GM18907 (cell line): ENCODE results near the gene CCL2.

ENCODE experiments used
- ATAC-seq: cut with Tn5 transposase; IDR thresholded peaks from one replicate; pipeline ENCODE4 v1.9.1; 2021; ENCODE audit warnings: mild to moderate bottlenecking, moderate library complexity; ENCODE audit not compliant: unreplicated experiment

CCL2 gene

DNA sequence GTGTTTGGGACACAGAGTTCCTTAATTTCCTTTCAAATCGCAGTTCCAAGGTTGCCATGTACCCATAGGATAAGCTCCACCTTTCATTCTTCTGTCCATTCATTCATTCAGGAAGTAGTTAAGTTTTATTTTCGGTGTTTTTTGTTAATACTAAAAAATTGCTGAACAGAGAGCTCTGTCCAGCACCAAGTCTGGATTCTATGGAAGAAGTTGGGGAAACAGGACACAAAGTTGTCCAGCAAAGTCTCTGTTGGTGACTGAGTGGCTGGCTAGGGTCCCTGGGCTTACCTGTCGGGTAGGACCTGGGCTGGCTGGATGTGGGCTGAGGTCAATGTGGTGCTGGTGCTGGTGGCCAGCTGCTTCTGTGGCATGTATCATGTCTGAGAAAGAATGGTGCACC is 17.6 kb upstream of the CCL2 start:
- no peak for ATAC-seq

GRCh38 chr17:34241062-34241461 is 14.0 kb upstream of the CCL2 start:
- ATAC-seq = no peak

DNA sequence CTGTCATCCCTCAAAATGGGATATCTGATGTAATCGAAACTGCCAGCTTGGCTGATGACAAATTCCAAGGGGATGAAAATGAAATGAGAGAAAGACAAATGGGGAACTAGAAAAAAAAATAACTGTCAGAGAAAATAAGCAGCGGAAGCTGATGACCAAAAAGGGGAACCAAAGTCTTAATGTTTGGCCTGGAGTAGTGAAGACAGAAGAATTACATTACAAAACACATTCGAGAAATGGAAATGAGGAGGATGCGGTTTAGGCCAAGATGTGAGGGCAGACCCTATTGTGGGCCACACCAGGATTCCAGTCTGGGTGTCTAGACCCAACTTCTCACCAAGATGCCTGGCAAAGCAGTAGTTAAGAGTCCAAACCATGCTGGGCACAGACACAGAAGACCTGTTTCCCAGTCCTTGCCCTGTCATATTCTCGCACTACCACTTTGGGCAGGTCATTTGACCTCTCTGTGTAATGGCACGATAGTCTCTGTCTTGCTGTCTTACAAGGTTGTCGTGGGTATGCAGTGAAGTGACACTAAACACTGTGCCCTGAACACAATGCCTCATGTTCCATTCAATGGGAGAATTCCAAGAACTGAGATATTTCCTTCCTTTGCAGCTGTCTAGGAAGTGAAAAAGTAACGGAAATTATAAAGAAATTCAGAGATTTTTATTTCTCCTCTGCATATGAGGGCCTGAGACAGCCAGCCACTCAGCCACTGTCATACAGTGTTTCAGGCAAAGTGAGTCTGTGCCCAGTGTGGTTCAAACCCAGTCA is 12.3 kb upstream of the CCL2 start:
- ATAC-seq = no peak

GRCh38 chr17:34243364-34244320 is 11.4 kb upstream of the CCL2 start:
- ATAC-seq = no peak

- no peak for ATAC-seq
Observed at GRCh38 chr17:34245351-34245905, 9.7 kb upstream of the CCL2 start.

DNA sequence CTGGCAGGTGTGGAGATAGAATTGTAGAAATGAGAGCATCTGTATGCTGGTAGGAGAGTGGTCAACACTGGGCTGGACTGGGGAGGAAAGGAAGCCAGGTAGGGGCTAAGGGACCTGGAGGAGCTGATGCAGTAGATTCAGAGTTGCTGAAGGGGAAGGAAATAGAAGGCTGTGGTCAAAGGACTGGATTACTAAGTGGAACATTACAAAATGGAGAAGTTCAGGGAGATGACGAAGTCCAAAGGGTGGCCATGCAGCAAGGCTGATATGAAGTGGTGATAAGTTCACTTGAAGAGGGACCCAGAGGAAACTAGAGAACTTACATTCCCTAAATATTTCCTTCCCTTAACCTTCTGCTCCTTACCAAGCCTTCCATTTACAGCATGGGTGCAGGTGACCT is 8.6 kb upstream of the CCL2 start:
- no peak for ATAC-seq

GRCh38 chr17:34246881-34247280 is 8.2 kb upstream of the CCL2 start:
- ATAC-seq = no peak

DNA sequence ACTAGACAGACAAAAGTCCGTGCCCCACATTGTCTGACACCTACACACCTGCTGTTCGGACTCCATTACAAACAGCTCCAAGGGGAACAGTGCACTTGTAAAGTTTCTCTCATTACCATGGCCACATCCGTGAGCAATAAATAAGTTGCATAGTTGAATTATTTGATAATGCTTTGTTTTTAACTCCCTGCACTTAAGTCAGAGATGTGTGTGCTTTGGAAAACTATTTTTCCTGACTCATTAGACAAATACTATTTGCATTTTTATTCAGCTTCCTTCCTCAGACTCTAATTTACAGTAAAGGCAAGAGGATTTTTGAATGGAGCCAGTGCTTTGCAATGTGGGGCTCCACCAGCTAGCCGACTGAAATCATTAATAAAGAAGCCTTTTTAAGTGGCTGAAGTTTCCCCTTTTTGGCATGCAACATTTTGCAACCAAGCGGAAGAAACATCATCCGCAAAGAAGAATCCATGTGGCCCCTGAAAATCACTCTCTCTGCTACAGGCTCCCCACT is 6.5 kb upstream of the CCL2 start:
- no peak for ATAC-seq

- no peak for ATAC-seq
Observed at GRCh38 chr17:34249061-34249460, 6.0 kb upstream of the CCL2 start.

GRCh38 chr17:34249478-34249877 is 5.6 kb upstream of the CCL2 start:
- ATAC-seq = no peak

- no peak for ATAC-seq
Observed at GRCh38 chr17:34251186-34251585, 3.9 kb upstream of the CCL2 start.

GRCh38 chr17:34252095-34252443 is 3.0 kb upstream of the CCL2 start:
- ATAC-seq = no peak

GRCh38 chr17:34252444-34253138 is 2.5 kb upstream of the CCL2 start:
- ATAC-seq = no peak

DNA sequence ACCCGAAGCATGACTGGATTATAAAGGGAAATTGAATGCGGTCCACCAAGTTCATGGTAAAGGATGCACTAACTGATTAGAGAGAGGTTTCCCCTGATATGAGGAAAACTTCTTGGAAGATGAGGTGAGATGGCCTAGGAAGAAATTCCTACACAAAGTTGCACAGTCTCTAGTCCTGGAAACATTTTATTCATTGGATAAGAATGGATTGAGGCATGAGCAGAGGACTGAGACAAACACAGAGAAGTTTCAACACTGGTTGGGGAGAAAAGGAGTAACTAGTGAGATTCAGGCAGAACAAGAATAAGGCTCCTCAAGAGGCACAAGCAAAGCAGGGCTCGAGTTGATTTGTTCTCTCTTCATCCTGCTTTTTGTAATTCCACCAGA is 2.0 kb upstream of the CCL2 start:
- ATAC-seq = no peak

GRCh38 chr17:34254146-34254545 is 939 bp upstream of the CCL2 start:
- no peak for ATAC-seq

- no peak for ATAC-seq
Observed at GRCh38 chr17:34255381-34255732, 272 bp downstream of the CCL2 start.

- ATAC-seq = no peak
Observed at GRCh38 chr17:34255841-34256240, 756 bp downstream of the CCL2 start.

DNA sequence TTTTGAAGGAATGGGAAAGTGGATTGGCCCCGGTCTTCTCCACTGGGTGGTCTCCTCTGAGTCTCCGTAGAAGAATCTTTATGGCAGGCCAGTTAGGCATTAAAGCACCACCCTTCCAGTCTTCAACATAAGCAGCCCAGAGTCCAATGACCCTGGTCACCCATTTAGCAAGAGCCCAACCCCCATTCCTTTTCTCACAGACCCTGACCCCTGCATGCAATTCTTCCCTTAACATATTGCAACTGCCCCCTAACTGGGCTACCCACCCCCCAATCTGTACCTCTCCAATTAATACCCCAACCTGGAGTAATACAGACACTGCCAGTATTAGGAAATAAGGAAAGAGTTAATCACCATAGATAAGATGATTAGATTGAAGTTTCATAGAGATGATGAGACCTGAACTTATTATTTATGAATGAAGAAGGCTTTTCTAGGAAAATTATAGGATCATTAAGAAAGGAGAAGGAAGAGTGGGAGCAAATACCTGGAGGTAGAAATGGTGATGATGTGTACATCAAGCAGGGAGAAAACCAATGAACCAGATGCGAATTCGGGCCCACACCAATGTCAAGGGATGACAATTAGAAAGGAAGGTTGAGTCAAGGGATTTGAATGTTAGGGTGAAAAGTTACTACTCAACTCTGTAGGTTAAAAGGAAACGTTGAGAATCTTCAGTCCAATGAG is 2.4 kb downstream of the CCL2 start:
- ATAC-seq = no peak

GRCh38 chr17:34257986-34258326 is 2.9 kb downstream of the CCL2 start:
- no peak for ATAC-seq

DNA sequence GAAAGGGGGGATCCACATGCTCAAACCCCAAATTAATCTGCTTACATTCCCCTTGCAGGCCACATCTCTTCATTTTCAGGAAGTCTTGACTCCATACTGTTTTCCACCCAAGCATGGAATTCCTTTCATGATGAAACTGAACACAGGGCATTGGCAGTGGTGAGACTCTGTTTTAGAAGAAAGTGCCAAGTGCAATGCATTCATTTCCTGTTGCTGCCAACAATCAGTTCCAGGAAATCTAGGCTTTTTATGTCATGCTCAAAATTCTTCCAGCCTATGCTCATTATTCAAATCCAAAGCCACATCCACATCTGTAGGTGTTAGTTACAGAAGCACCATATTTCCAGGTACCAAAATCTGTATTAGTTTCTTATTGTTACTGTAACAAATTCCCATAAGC is 4.1 kb downstream of the CCL2 start:
- ATAC-seq = no peak

DNA sequence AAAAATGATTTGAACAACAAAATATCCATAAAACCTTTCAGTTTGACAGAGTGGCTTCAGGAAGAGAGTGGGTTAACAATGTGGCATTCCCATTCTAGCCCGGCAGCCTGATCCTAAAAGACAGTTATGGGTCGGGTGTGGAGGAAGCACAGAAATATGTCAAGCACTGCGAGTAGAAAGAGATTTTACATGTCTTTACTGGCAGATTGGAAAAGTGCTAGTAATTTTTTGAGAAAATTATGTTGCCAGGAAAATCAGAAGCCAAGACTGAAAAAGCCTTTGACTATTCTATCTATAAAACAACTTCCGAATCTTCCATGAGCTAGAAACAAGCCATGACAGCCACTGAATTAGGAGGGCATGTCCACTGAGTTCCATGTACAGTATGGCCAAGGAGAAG is 5.8 kb downstream of the CCL2 start:
- no peak for ATAC-seq
